HG02973 (cell line): ENCODE measurements around the gene RFT1.
"Not testable (repeated sequence)": the region's sequence is repeated elsewhere in the genome, so short reads cannot be mapped to it uniquely, and the experiment has no call there.

ENCODE experiments used
- ATAC-seq: cut with Tn5 transposase; IDR thresholded peaks from one replicate; pipeline ENCODE4 v1.9.1; 2021; ENCODE audit warnings: moderate library complexity; ENCODE audit not compliant: unreplicated experiment

The RFT1 gene

GRCh38 chr3:53163444-53164387 lies 33.5 kb upstream of the RFT1 start:
- ATAC-seq, result no peak

GRCh38 chr3:53162672-53163443 lies 32.6 kb upstream of the RFT1 start:
- ATAC-seq, result no peak

GRCh38 chr3:53161820-53162671 lies 31.8 kb upstream of the RFT1 start:
- no peak for ATAC-seq

- no peak for ATAC-seq
Observed at GRCh38 chr3:53161450-53161819, 31.2 kb upstream of the RFT1 start.

GRCh38 chr3:53160660-53161449 lies 30.6 kb upstream of the RFT1 start, which contains the start of gene PRKCD:
PRKCD (plus strand) TSS chr3:53161209; CDS start chr3:53178423, 17,214 bp downstream.
- peak; percentile 39 for ATAC-seq

GRCh38 chr3:53160061-53160659 lies 29.9 kb upstream of the RFT1 start:
- ATAC-seq, result no peak

- no peak for ATAC-seq
Observed at GRCh38 chr3:53159156-53160060, 29.2 kb upstream of the RFT1 start.

- ATAC-seq, result no peak
Observed at GRCh38 chr3:53158765-53159155, 28.5 kb upstream of the RFT1 start.

GRCh38 chr3:53157974-53158580 lies 27.8 kb upstream of the RFT1 start:
- ATAC-seq, result no peak

GRCh38 chr3:53156368-53156834 lies 26.2 kb upstream of the RFT1 start:
- no peak for ATAC-seq

- no peak for ATAC-seq
Observed at GRCh38 chr3:53155760-53156159, 25.5 kb upstream of the RFT1 start.

GRCh38 chr3:53154881-53155285 lies 24.6 kb upstream of the RFT1 start:
- no peak for ATAC-seq

GRCh38 chr3:53153980-53154379 lies 23.7 kb upstream of the RFT1 start:
- ATAC-seq, result no peak

GRCh38 chr3:53153264-53153823 lies 23.1 kb upstream of the RFT1 start:
- no peak for ATAC-seq

GRCh38 chr3:53151870-53152660 lies 21.8 kb upstream of the RFT1 start:
- ATAC-seq, result no peak

- no peak for ATAC-seq
Observed at GRCh38 chr3:53151465-53151864, 21.2 kb upstream of the RFT1 start.

GRCh38 chr3:53151086-53151438 lies 20.8 kb upstream of the RFT1 start:
- ATAC-seq, result not testable (repeated sequence)
